Small intestine (tissue), 7 donors: ENCODE measurements around the gene TRDN. TPM values are rescaled to one million over a fixed set of nuclear protein-coding genes. Genes with fewer than 3 reads are reported as not detected.

Experiments used
- DNase-seq, 2 donors: peaks; one replicate each; pipeline versions ENCODE4 v3.0.0 to v3.0.0-alpha.2; 2013
- FAIRE-seq: peaks from 2 replicates; lab custom pipeline; 2012; peaks lifted over from hg19 to GRCh38; lab: Jason Lieb, UNC
- H3K27ac ChIP-seq, 3 donors: one replicate each; pipeline ENCODE4 v1.5.1; 2013; ENCODE audit warnings: low read length in 2 of 3, mild to moderate bottlenecking in 2 of 3, control low read depth in 1 of 3, inconsistent platforms in 1 of 3, low read depth in 1 of 3, moderate library complexity in 1 of 3
- H3K27me3 ChIP-seq, 3 donors: one replicate each; pipeline ENCODE4 v1.6.1; 2013; ENCODE audit warnings: low read length in 3 of 3, inconsistent platforms in 1 of 3; ENCODE audit not compliant: control insufficient read depth in 3 of 3, insufficient read depth in 3 of 3
- H3K36me3 ChIP-seq, 3 donors: one replicate each; pipeline ENCODE4 v1.6.1; 2013; ENCODE audit warnings: low read length in 3 of 3, inconsistent platforms in 1 of 3, low read depth in 1 of 3, mild to moderate bottlenecking in 1 of 3, moderate library complexity in 1 of 3; ENCODE audit not compliant: control insufficient read depth in 3 of 3, insufficient read depth in 2 of 3
- H3K4me1 ChIP-seq, 3 donors: one replicate each; pipeline ENCODE4 v1.6.1; 2013; ENCODE audit warnings: low read length in 2 of 3, inconsistent platforms in 1 of 3, low read depth in 1 of 3, mild to moderate bottlenecking in 1 of 3, moderate library complexity in 1 of 3; ENCODE audit not compliant: control insufficient read depth in 3 of 3, insufficient read depth in 2 of 3
- H3K4me3 ChIP-seq, 3 donors: one replicate each; pipeline ENCODE4 v1.5.1; 2013; ENCODE audit warnings: low read length in 3 of 3, control low read depth in 1 of 3, inconsistent platforms in 1 of 3, low read depth in 1 of 3, mild to moderate bottlenecking in 1 of 3, moderate library complexity in 1 of 3
- H3K9me3 ChIP-seq, 2 donors: one replicate each; pipeline ENCODE4 v1.6.1; 2013; ENCODE audit warnings: low read depth in 1 of 2, low read length in 1 of 2; ENCODE audit not compliant: control insufficient read depth in 2 of 2, insufficient read depth in 1 of 2
- WGBS, 3 donors: extraction: QIAGEN DNeasy Blood & Tissue Kit; methylation state at CpG; one replicate each; pipeline ENCODE4 v1.1.7; 2013; 5-methylcytosine and 5-hydroxymethylcytosine counted together
- polyA plus RNA-seq, 4 donors: library from polyadenylated mRNA; stranded (reverse) in 3 of 4; unstranded in 1 of 4; fragments of 200-250 nt in 3 of 4; fragments of 120-200 nt in 1 of 4; gene quantifications; one replicate each; pipeline versions ENCODE4 v1.2.1 to v1.2.3, GENCODE V29; 2013
- donor health status: healthy with polysubstance abuse.
- donor health status: control.
- donor health status: control.
- donor health status: Bipolar disorder and iron deficiency.
- donor health status: healthy.

Gene TRDN
- polyA plus RNA-seq, 4 donors: 0.01 to 0.54 (median 0.38) TPM; not detected in 1

DNA sequence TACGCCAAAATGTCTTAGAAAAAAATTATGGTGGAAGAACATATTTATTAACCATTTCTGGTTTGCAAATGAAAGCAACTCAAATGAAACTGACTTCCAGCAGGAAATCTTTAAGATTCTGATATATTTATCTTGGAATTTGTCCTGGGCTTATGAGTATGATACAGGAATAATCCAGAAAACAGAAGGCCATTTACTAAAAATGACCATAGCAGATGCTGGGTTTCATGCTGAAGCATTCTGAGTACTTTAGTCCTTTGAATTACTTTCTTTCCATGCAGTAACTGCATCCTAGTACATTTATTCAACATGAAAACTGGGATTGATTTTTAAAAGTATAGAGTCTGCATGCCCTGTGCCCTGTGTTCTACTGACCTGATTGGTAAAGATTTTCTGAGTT, 468.3 kb downstream of the TRDN start:
- Histone ChIP-seq H3K9me3 (no peaks in the 10 kb centered on the region), H3K36me3 (no peaks in the 10 kb centered on the region), H3K4me1 (no peaks in the 10 kb centered on the region), H3K27ac (no peak overlapping the region), H3K27me3 (no peaks in the 10 kb centered on the region), H3K4me3 (no peak overlapping the region)
- WGBS, 3 donors: 90 to 95% (median 94%) methylated on average over 1 of the region's 1 CpG
- FAIRE-seq (no peak), DNase-seq (no peak)

Other genes starting within 250 kb of the TRDN start
- 1 to 10 TPM in 1 of 4 donors, under 1 TPM in 2, not detected in 1; 0.16 to 1.4 (median 0.19) TPM for gene NKAIN2, start 166.9 kb upstream of the TRDN start, polyA plus RNA-seq